Fibroblast of the conjunctiva (primary cell): Measurements from ENCODE around the gene NEIL1.
A peak's percentile ranks its signal among the peaks of the same experiment; 100 is the strongest.

ENCODE experiments used
- DNase-seq: peaks from one replicate; pipeline ENCODE4 v3.0.0-alpha.2; 2010; ENCODE audit warnings: low read depth

The NEIL1 gene

GRCh38 chr15:75356517-75356916 lies 9.7 kb downstream of the NEIL1 start:
- DNase-seq: no peak

GRCh38 chr15:75357976-75358673 lies 11.3 kb downstream of the NEIL1 start:
- no peak for DNase-seq

DNA sequence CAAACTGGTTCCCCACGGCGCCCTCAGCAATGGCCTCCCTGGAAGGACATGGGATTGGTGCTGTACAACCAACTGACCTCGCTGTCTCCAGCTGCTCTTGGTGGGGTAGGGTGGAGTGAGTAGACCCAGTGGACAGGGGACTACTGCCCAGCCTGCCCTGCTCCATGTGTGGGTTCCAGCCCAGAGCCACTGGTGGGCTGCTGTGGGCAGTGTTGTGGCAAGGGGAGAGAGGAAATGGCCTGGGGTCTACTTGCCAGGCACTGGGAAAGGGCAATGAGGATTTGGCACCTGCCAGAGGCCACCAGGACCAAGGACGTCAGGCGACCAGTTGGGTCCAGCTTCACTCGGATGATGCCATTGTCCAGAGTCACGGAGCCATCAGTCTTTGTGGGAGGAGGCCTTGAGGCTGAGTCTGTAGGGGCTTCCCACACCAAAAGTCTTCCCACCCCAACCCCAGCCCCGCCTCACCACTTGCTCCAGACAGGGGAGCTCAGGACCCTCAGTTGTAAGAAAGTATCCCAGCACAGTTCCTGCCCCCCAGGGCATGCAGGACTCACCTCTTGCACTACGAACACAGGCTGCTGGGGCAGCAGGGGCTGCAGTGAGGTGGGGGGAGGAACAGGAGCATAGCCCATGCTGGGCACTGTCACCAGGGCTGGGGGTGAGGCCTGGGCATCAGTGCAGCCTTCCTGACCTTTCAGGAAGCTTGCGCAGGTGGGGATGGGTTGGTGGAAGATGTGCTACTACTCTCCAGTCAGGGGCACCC lies 12.1 kb downstream of the NEIL1 start:
- no peak for DNase-seq

- no peak for DNase-seq
Observed at GRCh38 chr15:75359537-75360250, 12.9 kb downstream of the NEIL1 start.

DNA sequence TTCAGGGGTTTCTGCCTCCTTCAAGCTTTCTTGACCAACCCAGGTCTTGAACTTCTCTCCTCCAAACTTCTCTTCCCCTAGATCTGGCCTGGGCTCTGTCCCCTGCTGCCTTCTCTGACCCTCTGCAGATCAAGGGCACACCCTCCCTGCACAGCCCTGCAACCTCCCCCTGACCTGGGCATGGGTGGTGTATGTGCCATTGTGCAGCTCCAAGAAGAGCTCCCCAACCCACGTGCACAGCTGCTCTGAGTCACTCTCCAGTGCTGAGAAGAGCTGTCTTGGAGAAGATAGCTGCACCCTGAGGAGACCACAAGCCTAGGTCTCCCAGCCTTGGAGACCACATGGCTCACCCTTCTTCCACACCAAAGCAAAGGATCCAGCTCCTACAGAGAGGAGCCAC lies 13.6 kb downstream of the NEIL1 start:
- no peak for DNase-seq

DNA sequence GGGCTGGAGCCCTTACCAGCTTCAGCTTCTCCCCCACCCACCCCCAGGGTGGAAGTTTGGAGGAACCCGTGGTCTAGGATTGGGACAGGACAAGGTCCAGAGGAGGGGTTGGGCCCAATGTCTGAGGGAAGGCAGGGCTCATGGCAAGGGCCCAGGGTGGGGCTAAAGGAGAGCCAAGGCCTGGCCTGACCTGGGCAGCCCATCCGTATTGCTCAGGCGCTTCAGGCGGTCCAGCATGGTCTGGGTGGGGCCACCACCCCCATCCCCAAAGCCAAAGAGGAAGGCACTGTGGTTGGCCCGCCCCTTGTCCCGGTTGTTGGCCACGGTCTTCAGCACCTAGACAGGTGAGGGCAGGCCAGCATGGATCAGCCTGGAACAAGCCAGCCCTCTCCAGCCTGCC lies 14.0 kb downstream of the NEIL1 start:
- DNase-seq: no peak

- DNase-seq: no peak
Observed at GRCh38 chr15:75361361-75361988, 14.6 kb downstream of the NEIL1 start.

- DNase-seq: no peak
Observed at GRCh38 chr15:75361989-75362641, 15.3 kb downstream of the NEIL1 start.

DNA sequence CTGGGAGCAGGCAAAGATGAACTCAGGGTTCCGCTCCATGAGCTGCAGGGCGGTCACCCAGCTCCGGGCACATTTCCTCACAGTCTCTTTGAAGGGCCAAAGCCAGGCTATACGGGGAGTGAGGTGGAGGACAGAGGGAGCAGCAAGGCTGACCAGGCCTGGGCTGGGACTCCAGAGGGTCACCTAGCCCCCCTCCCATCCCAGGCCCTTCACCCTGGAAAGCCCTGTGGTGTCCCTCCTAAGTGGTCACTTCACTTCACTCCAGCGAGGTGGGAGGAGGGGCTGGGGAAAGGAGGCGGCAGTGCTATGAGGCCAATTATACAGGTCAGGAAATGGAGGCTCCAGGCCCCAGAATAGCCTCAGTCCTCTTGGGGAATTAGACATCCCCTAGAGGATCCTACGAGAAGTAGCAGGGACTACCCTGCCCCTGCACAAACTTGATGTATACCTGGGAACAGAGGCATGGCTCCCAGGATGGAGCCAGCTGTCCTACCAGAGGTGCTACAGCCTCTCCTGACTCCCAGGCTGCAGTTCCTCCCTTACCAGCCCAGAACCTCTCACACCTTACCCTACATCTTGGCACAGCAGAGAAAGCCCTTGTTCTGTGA lies 15.9 kb downstream of the NEIL1 start:
- no peak for DNase-seq

GRCh38 chr15:75363786-75364185 lies 16.9 kb downstream of the NEIL1 start:
- DNase-seq: no peak

GRCh38 chr15:75364881-75365280 lies 18.0 kb downstream of the NEIL1 start:
- no peak for DNase-seq

DNA sequence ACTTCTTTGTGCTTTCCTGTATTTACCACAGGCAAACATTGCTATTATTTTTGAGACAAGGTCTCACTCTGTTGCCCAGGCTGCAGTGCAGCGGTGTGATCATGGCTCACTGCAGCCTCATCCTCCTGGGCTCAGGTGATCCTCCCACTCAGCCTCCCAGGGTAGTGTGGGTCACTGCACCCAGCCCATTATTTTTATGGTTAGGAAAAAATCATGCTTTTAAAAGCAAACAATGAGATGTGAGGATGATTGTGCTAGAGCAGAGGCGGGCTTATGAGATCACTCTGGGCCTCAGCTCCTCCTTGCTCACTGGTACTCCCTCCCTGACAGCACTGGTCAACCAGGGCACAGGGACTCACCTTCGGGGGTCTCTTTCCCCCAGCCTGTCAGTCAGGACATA lies 19.3 kb downstream of the NEIL1 start:
- no peak for DNase-seq

DNA sequence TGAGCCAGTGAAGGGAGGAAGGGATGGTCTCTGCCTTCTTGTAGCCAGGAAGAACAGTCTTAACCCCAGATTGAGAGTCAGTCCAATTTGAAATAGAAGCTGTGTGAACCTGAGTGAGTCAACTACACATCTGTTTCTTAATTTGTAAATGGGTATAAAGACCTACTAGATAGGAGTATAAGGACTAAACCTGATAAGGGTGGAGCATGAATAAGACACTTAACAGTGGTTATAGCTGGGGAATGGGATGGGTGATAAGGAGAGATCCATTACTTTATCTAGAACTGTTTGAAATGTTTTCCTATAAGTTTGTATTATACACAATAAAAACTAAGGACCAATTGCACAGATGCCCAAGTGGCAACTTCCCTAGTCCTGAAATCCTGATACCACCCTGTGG lies 20.2 kb downstream of the NEIL1 start:
- no peak for DNase-seq

GRCh38 chr15:75367406-75367912 lies 20.6 kb downstream of the NEIL1 start:
- DNase-seq: no peak

DNA sequence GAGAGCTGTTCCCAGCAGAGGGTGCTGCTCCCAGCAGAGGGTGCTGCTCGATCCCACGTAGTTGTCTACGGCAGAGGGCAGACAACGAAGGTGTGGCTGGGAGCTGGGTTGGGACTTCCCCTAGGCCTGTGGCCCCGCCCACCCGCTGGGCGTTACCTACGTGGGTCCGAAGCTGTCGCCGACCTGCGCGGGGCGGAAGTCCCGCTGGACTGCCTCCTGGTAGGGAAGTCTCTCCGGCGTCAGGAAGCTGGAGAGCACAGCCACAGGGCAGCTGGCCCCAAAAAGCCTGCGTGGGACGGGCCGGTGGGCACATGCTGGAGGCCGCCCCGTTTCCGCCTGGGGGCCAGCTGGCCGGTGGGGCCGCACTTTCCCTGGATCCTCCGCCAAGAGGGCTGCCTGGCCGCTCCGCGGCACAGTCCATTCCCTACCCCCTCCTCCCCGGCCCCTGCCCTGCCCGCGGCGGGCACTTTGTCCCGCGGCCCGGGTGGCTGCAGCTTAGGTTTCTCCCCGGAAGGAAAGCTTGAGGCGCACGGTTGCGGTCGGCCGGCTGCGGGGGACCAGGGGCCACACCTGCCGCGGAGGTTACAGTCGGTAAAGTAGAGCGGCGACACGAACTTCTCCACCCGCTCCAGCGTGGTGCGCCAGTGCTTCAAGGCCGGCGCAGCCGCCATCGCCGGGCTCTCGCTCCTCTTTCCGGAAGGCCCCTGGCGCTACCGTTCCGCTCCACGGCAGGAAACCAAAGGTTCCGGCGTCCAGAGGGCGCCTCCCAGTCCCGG lies 21.3 kb downstream of the NEIL1 start, which contains the start of gene MAN2C1:
MAN2C1 (minus strand) TSS at position 695 of the 776 bp plus-strand sequence; CDS start at position 671, 24 bp downstream.
- peak; percentile 92 for DNase-seq

- no peak for DNase-seq
Observed at GRCh38 chr15:75368689-75369239, 21.9 kb downstream of the NEIL1 start.

DNA sequence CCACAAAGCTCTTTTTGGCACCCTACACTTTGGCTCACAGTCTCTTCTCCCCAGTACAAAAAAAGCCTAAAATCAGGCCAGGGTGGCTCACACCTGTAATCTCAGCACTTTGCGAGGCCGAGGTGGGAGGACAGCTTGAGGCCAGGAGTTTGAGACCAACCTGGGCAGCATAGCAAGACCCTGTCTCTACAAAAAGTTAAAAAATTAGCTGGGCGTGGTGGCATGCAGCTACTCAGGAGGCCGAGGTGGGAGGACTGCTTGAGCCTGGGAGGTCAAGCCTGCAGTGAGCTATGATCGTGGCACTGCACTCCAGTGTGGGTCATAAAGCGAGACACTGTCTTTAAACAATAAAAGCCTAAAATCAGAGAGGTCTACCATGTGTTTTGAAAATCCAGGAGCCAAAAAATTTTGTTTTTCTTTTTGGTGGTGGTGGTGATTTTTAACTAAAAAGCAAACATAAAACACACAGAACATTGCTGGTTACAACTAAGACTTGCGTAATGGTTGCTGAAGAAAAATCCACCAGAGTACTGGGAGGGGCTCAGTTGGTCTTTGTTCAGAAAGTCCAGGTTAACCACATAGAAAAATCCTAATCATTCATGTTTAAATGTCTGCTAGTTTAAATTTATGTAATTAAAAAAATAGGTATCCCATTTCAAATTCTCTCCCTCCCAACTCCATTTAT lies 23.2 kb downstream of the NEIL1 start:
- no peak for DNase-seq

- DNase-seq: no peak
Observed at GRCh38 chr15:75371486-75371885, 24.6 kb downstream of the NEIL1 start.

DNA sequence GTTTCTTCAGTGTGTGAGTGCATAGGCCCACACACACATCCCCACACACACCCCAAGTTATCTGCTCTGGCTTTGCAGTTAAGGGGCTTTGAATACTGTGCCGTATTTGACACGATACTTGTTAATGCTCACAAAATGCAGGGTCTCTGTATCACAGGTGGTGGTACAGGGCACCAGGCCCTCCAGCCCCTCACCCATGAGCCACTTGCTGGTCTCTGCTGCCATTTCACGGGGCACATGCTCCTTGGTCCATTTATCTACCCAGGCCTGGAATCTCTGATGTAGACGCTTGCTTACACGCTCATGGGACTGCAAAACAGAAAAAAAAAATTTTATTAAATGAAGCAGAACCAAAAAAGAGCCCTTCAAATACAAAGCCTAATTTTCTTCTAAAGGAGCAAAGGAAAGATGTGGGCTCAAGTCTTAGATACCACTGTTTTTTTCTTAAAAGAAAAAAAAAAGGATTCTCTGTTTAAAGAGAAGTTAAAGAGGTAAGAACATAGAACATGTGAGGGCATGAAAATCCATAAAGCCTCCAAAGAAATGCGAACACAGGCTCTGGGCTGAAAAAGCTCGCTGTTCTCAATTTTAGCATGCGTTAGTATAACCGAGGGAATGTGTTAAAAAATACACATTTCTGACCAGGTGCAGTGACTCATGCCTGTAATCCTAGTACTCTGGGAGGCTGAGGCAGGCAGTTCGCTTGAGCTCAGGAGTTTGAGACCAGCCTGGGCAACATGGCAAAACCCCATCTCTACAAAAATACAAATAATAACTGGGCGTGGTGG lies 25.3 kb downstream of the NEIL1 start:
- DNase-seq: no peak
